ENCODE results near the gene SLX9.
"Not testable (repeated sequence)": the region's sequence is repeated elsewhere in the genome, so short reads cannot be mapped to it uniquely, and the experiment has no call there.

SLX9 gene

DNA sequence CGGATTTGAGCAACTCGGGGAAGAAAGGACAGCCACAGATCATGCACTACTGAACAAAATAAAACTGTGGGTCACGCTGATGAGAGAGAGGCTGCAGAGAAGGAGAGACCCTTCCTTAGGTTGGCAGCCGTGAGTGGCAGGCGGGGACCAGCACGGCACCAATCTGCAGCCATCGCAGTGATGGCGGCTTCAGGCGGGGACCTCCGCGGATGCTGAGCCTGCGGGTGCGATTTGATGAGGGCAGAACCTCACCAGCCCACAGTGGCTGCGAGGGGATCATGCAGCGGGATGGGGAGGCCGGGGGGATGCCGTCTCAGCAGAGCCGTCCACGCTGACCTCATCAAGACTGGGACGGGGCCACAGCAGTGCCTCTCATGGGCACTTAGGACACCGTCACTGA is 30.9 kb upstream of the SLX9 start:
- peaks cover 20 to 30% of the 10 kb centered on the region in 2 donors for H3K4me1 ChIP-seq (ENCODE audit: control insufficient read depth in 2 of 2, insufficient read depth in 2 of 2, low read length in 2 of 2)
- peaks cover 0 to 2% of the 10 kb centered on the region in 2 donors for H3K27me3 ChIP-seq (ENCODE audit: control insufficient read depth in 2 of 2, insufficient read depth in 2 of 2, low read length in 2 of 2)
- no peak overlapping the region for H3K4me3 ChIP-seq (ENCODE audit: low read length in 2 of 2)
- H3K9me3 ChIP-seq (ENCODE audit: control insufficient read depth in 2 of 2, low read length in 2 of 2): no peaks in the 10 kb centered on the region
- H3K9ac ChIP-seq (ENCODE audit: low read depth in 1 of 2, low read length in 2 of 2): no peak overlapping the region
- peak overlapping the region in 1 of 2 donors; percentile 9 for H3K27ac ChIP-seq (ENCODE audit: low read depth in 2 of 2, low read length in 2 of 2)
- peaks cover 0 to 3% of the 10 kb centered on the region in 2 donors for H3K36me3 ChIP-seq (ENCODE audit: control insufficient read depth in 2 of 2, insufficient read depth in 2 of 2, low read length in 2 of 2)

- no peak overlapping the region for H3K27ac ChIP-seq (ENCODE audit: low read depth in 2 of 2, low read length in 2 of 2)
- peaks cover 0 to 3% of the 10 kb centered on the region in 2 donors for H3K36me3 ChIP-seq (ENCODE audit: control insufficient read depth in 2 of 2, insufficient read depth in 2 of 2, low read length in 2 of 2)
- H3K9ac ChIP-seq (ENCODE audit: low read depth in 1 of 2, low read length in 2 of 2): no peak overlapping the region
- H3K9me3 ChIP-seq (ENCODE audit: control insufficient read depth in 2 of 2, low read length in 2 of 2): no peaks in the 10 kb centered on the region
- peaks cover 0 to 2% of the 10 kb centered on the region in 2 donors for H3K27me3 ChIP-seq (ENCODE audit: control insufficient read depth in 2 of 2, insufficient read depth in 2 of 2, low read length in 2 of 2)
- no peak overlapping the region for H3K4me3 ChIP-seq (ENCODE audit: low read length in 2 of 2)
- H3K4me1 ChIP-seq (ENCODE audit: control insufficient read depth in 2 of 2, insufficient read depth in 2 of 2, low read length in 2 of 2): peaks cover 20 to 30% of the 10 kb centered on the region in 2 donors
Observed at GRCh38 chr21:44909719-44910118, 30.1 kb upstream of the SLX9 start.

DNA sequence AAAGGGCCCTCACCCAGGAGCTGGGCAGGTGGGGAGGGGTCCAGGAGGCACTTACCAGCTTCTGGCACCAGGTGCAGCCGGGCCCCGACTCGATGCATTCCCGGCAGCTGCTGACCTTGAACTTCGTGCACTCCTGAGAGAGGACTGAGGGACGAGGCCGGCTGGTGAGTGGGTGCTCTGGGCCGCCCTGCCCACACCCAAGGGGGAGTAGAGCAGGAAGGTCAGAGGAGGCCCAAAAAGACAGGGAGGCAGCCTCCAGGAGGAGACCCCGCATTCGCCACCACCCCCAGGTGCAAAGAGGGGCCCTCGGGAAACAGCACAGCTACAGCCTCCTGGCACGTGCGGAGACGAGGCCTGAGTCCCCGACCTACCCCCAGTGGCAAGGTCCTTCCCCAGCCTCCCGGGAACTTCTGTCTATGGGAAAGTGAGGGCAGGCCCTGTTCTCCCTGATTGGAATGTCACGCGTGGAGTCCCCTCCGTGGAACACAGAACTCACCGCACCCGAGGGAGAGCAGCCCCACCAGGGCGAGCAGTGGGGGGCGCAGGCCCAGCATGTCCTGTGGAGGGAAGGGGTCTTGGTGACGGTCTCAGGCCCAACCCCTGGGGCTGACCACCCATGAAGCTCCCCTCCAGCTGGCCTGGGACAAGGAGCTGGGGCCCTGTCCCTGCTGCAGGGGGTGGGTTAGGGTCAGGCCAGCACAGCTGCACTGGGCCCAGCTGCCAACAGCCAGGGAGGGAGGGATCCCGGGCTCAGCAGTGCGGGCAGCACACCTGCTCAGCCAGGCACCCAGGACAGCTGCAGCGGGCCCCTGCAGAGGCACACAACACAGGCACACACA is 29.4 kb upstream of the SLX9 start:
- Histone ChIP-seq H3K9me3 (ENCODE audit: control insufficient read depth in 2 of 2, low read length in 2 of 2) (no peaks in the 10 kb centered on the region), H3K9ac (ENCODE audit: low read depth in 1 of 2, low read length in 2 of 2) (no peak overlapping the region), H3K27me3 (ENCODE audit: control insufficient read depth in 2 of 2, insufficient read depth in 2 of 2, low read length in 2 of 2) (peaks cover 0 to 2% of the 10 kb centered on the region in 2 donors), H3K36me3 (ENCODE audit: control insufficient read depth in 2 of 2, insufficient read depth in 2 of 2, low read length in 2 of 2) (peaks cover 0 to 3% of the 10 kb centered on the region in 2 donors), H3K27ac (ENCODE audit: low read depth in 2 of 2, low read length in 2 of 2) (no peak overlapping the region), H3K4me3 (ENCODE audit: low read length in 2 of 2) (no peak overlapping the region), H3K4me1 (ENCODE audit: control insufficient read depth in 2 of 2, insufficient read depth in 2 of 2, low read length in 2 of 2) (peaks cover 20 to 30% of the 10 kb centered on the region in 2 donors)

- no peaks in the 10 kb centered on the region for H3K9me3 ChIP-seq (ENCODE audit: control insufficient read depth in 2 of 2, low read length in 2 of 2)
- peaks cover 0 to 2% of the 10 kb centered on the region in 2 donors for H3K27me3 ChIP-seq (ENCODE audit: control insufficient read depth in 2 of 2, insufficient read depth in 2 of 2, low read length in 2 of 2)
- no peak overlapping the region for H3K9ac ChIP-seq (ENCODE audit: low read depth in 1 of 2, low read length in 2 of 2)
- peaks cover 0 to 3% of the 10 kb centered on the region in 2 donors for H3K36me3 ChIP-seq (ENCODE audit: control insufficient read depth in 2 of 2, insufficient read depth in 2 of 2, low read length in 2 of 2)
- H3K4me1 ChIP-seq (ENCODE audit: control insufficient read depth in 2 of 2, insufficient read depth in 2 of 2, low read length in 2 of 2): peaks cover 20 to 30% of the 10 kb centered on the region in 2 donors
- H3K4me3 ChIP-seq (ENCODE audit: low read length in 2 of 2): peak overlapping the region in 1 of 2 donors; percentile 19
- H3K27ac ChIP-seq (ENCODE audit: low read depth in 2 of 2, low read length in 2 of 2): peak overlapping the region; percentile 14 to 69
Observed at GRCh38 chr21:44911068-44911383, 28.8 kb upstream of the SLX9 start.

DNA sequence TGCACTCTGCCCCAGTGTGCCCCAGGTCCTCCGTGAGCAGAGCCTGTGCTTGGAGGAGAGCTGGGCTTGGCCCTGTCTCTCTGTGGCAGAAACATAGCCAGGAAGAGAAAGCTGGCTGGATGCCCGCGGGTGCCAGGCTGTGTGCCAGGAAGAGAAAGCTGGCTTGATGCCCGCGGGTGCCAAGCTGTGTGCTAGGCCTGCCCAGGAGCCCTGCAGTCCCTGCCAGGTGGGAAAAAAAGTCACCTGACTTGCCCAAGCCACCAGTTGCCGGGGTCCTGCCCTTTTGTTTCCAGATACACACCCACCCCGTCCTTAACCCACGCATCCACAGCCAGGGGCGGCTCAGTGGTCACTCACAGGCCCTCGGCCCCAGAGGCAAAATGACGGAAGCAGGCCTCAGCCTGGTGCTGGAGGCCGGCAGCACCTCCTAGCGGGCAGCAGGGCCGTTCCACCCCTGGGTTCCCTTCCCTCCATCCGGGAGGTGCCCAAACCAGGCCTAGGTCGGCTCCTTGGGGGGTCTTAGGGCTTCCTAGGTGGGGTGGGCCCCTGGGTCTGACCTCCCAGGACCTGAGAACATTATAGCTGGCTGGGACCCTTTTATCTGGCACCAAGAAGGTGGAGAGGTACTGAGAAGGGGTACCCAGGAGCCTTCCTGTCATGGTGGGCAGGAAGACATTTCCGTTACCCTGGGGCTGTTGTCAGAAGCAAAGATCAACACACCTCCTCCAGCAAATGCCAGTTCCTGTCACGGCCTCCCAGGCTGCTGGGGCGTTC is 28.3 kb upstream of the SLX9 start:
- peak overlapping the region; percentile 19 to 38 for H3K4me3 ChIP-seq (ENCODE audit: low read length in 2 of 2)
- peaks cover 0 to 2% of the 10 kb centered on the region in 2 donors for H3K27me3 ChIP-seq (ENCODE audit: control insufficient read depth in 2 of 2, insufficient read depth in 2 of 2, low read length in 2 of 2)
- peak overlapping the region; percentile 14 to 33 for H3K9ac ChIP-seq (ENCODE audit: low read depth in 1 of 2, low read length in 2 of 2)
- no peaks in the 10 kb centered on the region for H3K9me3 ChIP-seq (ENCODE audit: control insufficient read depth in 2 of 2, low read length in 2 of 2)
- H3K4me1 ChIP-seq (ENCODE audit: control insufficient read depth in 2 of 2, insufficient read depth in 2 of 2, low read length in 2 of 2): peaks cover 20 to 30% of the 10 kb centered on the region in 2 donors
- peak overlapping the region; percentile 50 to 69 for H3K27ac ChIP-seq (ENCODE audit: low read depth in 2 of 2, low read length in 2 of 2)
- peaks cover 0 to 2% of the 10 kb centered on the region in 2 donors for H3K36me3 ChIP-seq (ENCODE audit: control insufficient read depth in 2 of 2, insufficient read depth in 2 of 2, low read length in 2 of 2)

DNA sequence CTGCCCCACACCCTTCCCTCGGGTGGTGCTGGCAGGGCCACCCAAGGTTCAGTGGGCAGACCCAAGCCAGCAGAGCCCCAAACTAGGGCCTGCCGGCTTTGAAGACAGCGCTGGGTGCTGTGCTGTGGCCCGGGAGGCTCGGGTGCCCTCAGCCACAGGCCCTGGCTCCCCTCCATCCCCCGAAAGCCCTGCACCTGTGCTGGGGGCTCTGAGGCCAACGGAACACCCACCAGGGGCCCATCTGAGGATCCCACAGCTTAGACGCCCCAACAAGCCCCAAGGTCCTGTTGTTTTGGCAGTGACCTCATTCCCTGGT is 27.7 kb upstream of the SLX9 start:
- Histone ChIP-seq H3K27me3 (ENCODE audit: control insufficient read depth in 2 of 2, insufficient read depth in 2 of 2, low read length in 2 of 2) (peaks cover 0 to 2% of the 10 kb centered on the region in 2 donors), H3K9me3 (ENCODE audit: control insufficient read depth in 2 of 2, low read length in 2 of 2) (no peaks in the 10 kb centered on the region), H3K4me3 (ENCODE audit: low read length in 2 of 2) (peak overlapping the region in 1 of 2 donors; percentile 34), H3K36me3 (ENCODE audit: control insufficient read depth in 2 of 2, insufficient read depth in 2 of 2, low read length in 2 of 2) (no peaks in the 10 kb centered on the region), H3K4me1 (ENCODE audit: control insufficient read depth in 2 of 2, insufficient read depth in 2 of 2, low read length in 2 of 2) (peaks cover 20 to 32% of the 10 kb centered on the region in 2 donors), H3K9ac (ENCODE audit: low read depth in 1 of 2, low read length in 2 of 2) (peak overlapping the region; percentile 14 to 33), H3K27ac (ENCODE audit: low read depth in 2 of 2, low read length in 2 of 2) (peak overlapping the region; percentile 50 to 69)

GRCh38 chr21:44912506-44913412 is 27.1 kb upstream of the SLX9 start:
- peak overlapping the region; percentile 50 to 56 for H3K27ac ChIP-seq (ENCODE audit: low read depth in 2 of 2, low read length in 2 of 2)
- not testable (repeated sequence) for H3K9me3 ChIP-seq (ENCODE audit: control insufficient read depth in 2 of 2, low read length in 2 of 2); H3K36me3 ChIP-seq (ENCODE audit: control insufficient read depth in 2 of 2, insufficient read depth in 2 of 2, low read length in 2 of 2); H3K4me3 ChIP-seq (ENCODE audit: low read length in 2 of 2); H3K27me3 ChIP-seq (ENCODE audit: control insufficient read depth in 2 of 2, insufficient read depth in 2 of 2, low read length in 2 of 2)
- H3K4me1 ChIP-seq (ENCODE audit: control insufficient read depth in 2 of 2, insufficient read depth in 2 of 2, low read length in 2 of 2): peaks cover 20 to 33% of the 10 kb centered on the region in 2 donors
- peak overlapping the region in 1 of 2 donors; percentile 14 for H3K9ac ChIP-seq (ENCODE audit: low read depth in 1 of 2, low read length in 2 of 2)

- H3K9me3 ChIP-seq (ENCODE audit: control insufficient read depth in 2 of 2, low read length in 2 of 2): no peaks in the 10 kb centered on the region
- H3K36me3 ChIP-seq (ENCODE audit: control insufficient read depth in 2 of 2, insufficient read depth in 2 of 2, low read length in 2 of 2): no peaks in the 10 kb centered on the region
- H3K4me1 ChIP-seq (ENCODE audit: control insufficient read depth in 2 of 2, insufficient read depth in 2 of 2, low read length in 2 of 2): peaks cover 20 to 31% of the 10 kb centered on the region in 2 donors
- H3K4me3 ChIP-seq (ENCODE audit: low read length in 2 of 2): no peak overlapping the region
- no peak overlapping the region for H3K9ac ChIP-seq (ENCODE audit: low read depth in 1 of 2, low read length in 2 of 2)
- peak overlapping the region in 1 of 2 donors; percentile 56 for H3K27ac ChIP-seq (ENCODE audit: low read depth in 2 of 2, low read length in 2 of 2)
- peaks cover 0 to 2% of the 10 kb centered on the region in 2 donors for H3K27me3 ChIP-seq (ENCODE audit: control insufficient read depth in 2 of 2, insufficient read depth in 2 of 2, low read length in 2 of 2)
Observed at GRCh38 chr21:44913425-44914175, 26.2 kb upstream of the SLX9 start.

- Histone ChIP-seq H3K4me3 (ENCODE audit: low read length in 2 of 2) (peak overlapping the region in 1 of 2 donors; percentile 28), H3K9ac (ENCODE audit: low read depth in 1 of 2, low read length in 2 of 2) (no peak overlapping the region), H3K27ac (ENCODE audit: low read depth in 2 of 2, low read length in 2 of 2) (peak overlapping the region in 1 of 2 donors; percentile 56), H3K4me1 (ENCODE audit: control insufficient read depth in 2 of 2, insufficient read depth in 2 of 2, low read length in 2 of 2) (peaks cover 20 to 28% of the 10 kb centered on the region in 2 donors), H3K36me3 (ENCODE audit: control insufficient read depth in 2 of 2, insufficient read depth in 2 of 2, low read length in 2 of 2) (no peaks in the 10 kb centered on the region), H3K9me3 (ENCODE audit: control insufficient read depth in 2 of 2, low read length in 2 of 2) (no peaks in the 10 kb centered on the region), H3K27me3 (ENCODE audit: control insufficient read depth in 2 of 2, insufficient read depth in 2 of 2, low read length in 2 of 2) (no peaks in the 10 kb centered on the region)
Observed at GRCh38 chr21:44914176-44914874, 25.5 kb upstream of the SLX9 start.
